Keratinocyte (primary cell): Measurements from ENCODE around the gene PACSIN2. TPM values are rescaled to one million over a fixed set of nuclear protein-coding genes. Genes with fewer than 3 reads are reported as not detected.

Experiments
- DNase-seq: peaks from one replicate; pipeline ENCODE4 v3.0.0-alpha.2; 2011; ENCODE audit warnings: low read depth, missing footprints, low spot score
- FAIRE-seq: peaks from 2 replicates; lab custom pipeline; 2011; peaks lifted over from hg19 to GRCh38; lab: Jason Lieb, UNC
- H2AFZ ChIP-seq: 2 replicates; pipeline ENCODE4 v1.6.0; 2012; ENCODE audit warnings: low read length, control low read depth, inconsistent platforms; ENCODE audit not compliant: control insufficient read depth
- H3K27ac ChIP-seq: 2 replicates; pipeline ENCODE4 v1.5.1; 2011; ENCODE audit warnings: low read length; ENCODE audit not compliant: control insufficient read depth, insufficient read depth
- H3K27me3 ChIP-seq: 3 replicates; pipeline ENCODE4 v1.6.0; 2011; ENCODE audit warnings: low read length; ENCODE audit not compliant: control insufficient read depth, insufficient read depth; ENCODE audit errors: extremely low read depth
- H3K36me3 ChIP-seq, 2 experiments: 2 replicates in 1 of 2; 3 replicates in 1 of 2; pipeline ENCODE4 v1.5.1; 2011; ENCODE audit warnings: low read length in 2 of 2, mild to moderate bottlenecking in 1 of 2; ENCODE audit not compliant: control insufficient read depth in 2 of 2, insufficient read depth in 2 of 2; ENCODE audit errors: extremely low read depth in 1 of 2
- H3K4me1 ChIP-seq: 3 replicates; pipeline ENCODE4 v1.5.1; 2011; ENCODE audit warnings: low read length; ENCODE audit not compliant: control insufficient read depth, insufficient read depth; ENCODE audit errors: extremely low read depth
- H3K4me2 ChIP-seq: 3 replicates; pipeline ENCODE4 v1.6.0; 2011; ENCODE audit warnings: low read depth, low read length; ENCODE audit not compliant: control insufficient read depth, insufficient read depth; ENCODE audit errors: extremely low read depth
- H3K4me3 ChIP-seq, 3 experiments: fragments of 200-600 bp in 1 of 3; sonication (generic) in 1 of 3; 2 replicates in 2 of 3; 3 replicates in 1 of 3; pipeline ENCODE4 v1.5.1; 2011 to 2016; ENCODE audit warnings: low read length in 3 of 3, mild to moderate bottlenecking in 3 of 3, control low read depth in 2 of 3, inconsistent platforms in 1 of 3, low read depth in 1 of 3, mixed read lengths in 1 of 3, mixed run types in 1 of 3, moderate library complexity in 1 of 3; ENCODE audit not compliant: control insufficient read depth in 2 of 3, insufficient read depth in 2 of 3; ENCODE audit errors: extremely low read depth in 1 of 3
- H3K79me2 ChIP-seq: 2 replicates; pipeline ENCODE4 v1.6.0; 2012; ENCODE audit warnings: low read length; ENCODE audit not compliant: control insufficient read depth, insufficient read depth
- H3K9ac ChIP-seq: 3 replicates; pipeline ENCODE4 v1.6.0; 2011; ENCODE audit warnings: low read length; ENCODE audit not compliant: control insufficient read depth, insufficient read depth; ENCODE audit errors: extremely low read depth
- H3K9me1 ChIP-seq: 3 replicates; pipeline ENCODE4 v1.6.0; 2011; ENCODE audit warnings: low read length; ENCODE audit not compliant: control insufficient read depth, insufficient read depth; ENCODE audit errors: extremely low read depth
- H3K9me3 ChIP-seq: 2 replicates; pipeline ENCODE4 v1.5.1; 2012; ENCODE audit warnings: low read depth, low read length; ENCODE audit not compliant: control insufficient read depth
- H4K20me1 ChIP-seq: 3 replicates; pipeline ENCODE4 v1.6.0; 2011; ENCODE audit warnings: low read length; ENCODE audit not compliant: control insufficient read depth, insufficient read depth; ENCODE audit errors: extremely low read depth
- EZH2 ChIP-seq: IDR thresholded peaks from one replicate; pipeline ENCODE4 v1.6.1; 2012; ENCODE audit warnings: inconsistent platforms, mild to moderate bottlenecking, low read length, moderate library complexity
- dilution Hi-C: fragments of 300-500 bp; cut with MboI; formaldehyde crosslinking; loops from one replicate; pipeline ENCODE4 v1.7.0; 2020; ENCODE audit warnings: low sequenced_read_pairs; ENCODE audit not compliant: extremely low pct_ligation_motif_present
- polyA plus RNA-seq, 5 experiments: library from polyadenylated mRNA; depleted of rRNA in 3 of 5; stranded (reverse) in 3 of 5; stranded (forward) in 1 of 5; unstranded in 1 of 5; fragments of >200 nt; gene quantifications; 1 replicate in 1 of 5; 2 replicates in 3 of 5; 3 replicates in 1 of 5; pipeline versions ENCODE4 v1.2.1 to v1.2.3, GENCODE V29; 2011 to 2012; ENCODE audit warnings: missing spikeins in 2 of 5, low read depth in 1 of 5, low replicate concordance in 1 of 5
- TF ChIP-seq, protein P1 (sequence below), 3 experiments: IDR thresholded peaks in 1 of 3; conservative IDR thresholded peaks in 1 of 3; optimal IDR thresholded peaks in 1 of 3; 2 replicates in 2 of 3; 3 replicates in 1 of 3; pipeline versions ENCODE3 to v1.5.1; 2011; ENCODE audit warnings: low read length in 3 of 3, mild to moderate bottlenecking in 3 of 3, moderate library complexity in 2 of 3, control low read depth in 1 of 3, inconsistent platforms in 1 of 3; ENCODE audit not compliant: insufficient read depth in 2 of 3; ENCODE audit errors: extremely low read depth in 1 of 3

The PACSIN2 gene
- polyA plus RNA-seq, 1 donor (not counting 4 experiments of a cell fraction or from before 2014, with no cell fraction given): 55.5 TPM

DNA sequence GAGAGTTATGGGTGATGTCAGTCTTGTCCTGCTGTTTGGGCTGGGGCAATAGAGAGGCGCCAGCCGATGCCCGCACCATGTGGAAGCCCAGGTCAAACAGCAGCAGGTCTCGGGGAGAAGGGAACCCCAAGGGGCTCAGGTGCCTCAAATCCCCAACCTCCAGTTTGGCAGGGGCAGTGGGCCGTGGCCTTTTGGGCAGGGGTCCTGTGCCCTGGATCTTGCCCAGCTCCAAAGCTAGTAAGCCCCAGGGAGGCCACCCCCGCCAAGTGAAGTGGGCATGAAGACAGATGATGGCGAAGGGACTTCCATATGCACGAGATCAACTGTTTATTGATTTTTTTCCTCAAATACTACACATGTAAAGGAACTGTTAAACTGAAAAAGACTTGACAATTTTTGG is 145.5 kb downstream of the PACSIN2 start:
- no peak overlapping the region for H3K27ac ChIP-seq
- FAIRE-seq: no peak
- H3K9ac ChIP-seq: no peak overlapping the region
- no peak overlapping the region for H3K4me3 ChIP-seq
- H3K27me3 ChIP-seq: no peaks in the 10 kb centered on the region
- peaks cover 20% of the 10 kb centered on the region for H3K4me1 ChIP-seq
- no peaks in the 10 kb centered on the region for H3K9me1 ChIP-seq
- no peak for DNase-seq
- no peaks in the 10 kb centered on the region for H3K9me3 ChIP-seq
- no peak overlapping the region for H2AFZ ChIP-seq
- H4K20me1 ChIP-seq: no peaks in the 10 kb centered on the region
- H3K36me3 ChIP-seq: peaks cover 12 to 22% of the 10 kb centered on the region in 2 experiments
- H3K79me2 ChIP-seq: no peaks in the 10 kb centered on the region
- no peak for TF ChIP-seq EZH2
- TF ChIP-seq, protein P1, sequence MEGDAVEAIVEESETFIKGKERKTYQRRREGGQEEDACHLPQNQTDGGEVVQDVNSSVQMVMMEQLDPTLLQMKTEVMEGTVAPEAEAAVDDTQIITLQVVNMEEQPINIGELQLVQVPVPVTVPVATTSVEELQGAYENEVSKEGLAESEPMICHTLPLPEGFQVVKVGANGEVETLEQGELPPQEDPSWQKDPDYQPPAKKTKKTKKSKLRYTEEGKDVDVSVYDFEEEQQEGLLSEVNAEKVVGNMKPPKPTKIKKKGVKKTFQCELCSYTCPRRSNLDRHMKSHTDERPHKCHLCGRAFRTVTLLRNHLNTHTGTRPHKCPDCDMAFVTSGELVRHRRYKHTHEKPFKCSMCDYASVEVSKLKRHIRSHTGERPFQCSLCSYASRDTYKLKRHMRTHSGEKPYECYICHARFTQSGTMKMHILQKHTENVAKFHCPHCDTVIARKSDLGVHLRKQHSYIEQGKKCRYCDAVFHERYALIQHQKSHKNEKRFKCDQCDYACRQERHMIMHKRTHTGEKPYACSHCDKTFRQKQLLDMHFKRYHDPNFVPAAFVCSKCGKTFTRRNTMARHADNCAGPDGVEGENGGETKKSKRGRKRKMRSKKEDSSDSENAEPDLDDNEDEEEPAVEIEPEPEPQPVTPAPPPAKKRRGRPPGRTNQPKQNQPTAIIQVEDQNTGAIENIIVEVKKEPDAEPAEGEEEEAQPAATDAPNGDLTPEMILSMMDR (optimal IDR thresholded peaks at IDR 0.05 in 1 of 3, IDR thresholded peaks at IDR 0.05 in 1 of 3, conservative IDR thresholded peaks at IDR 0.05 in 1 of 3; ENCODE audit: extremely low read depth in 1 of 3, insufficient read depth in 2 of 3, low read length in 3 of 3): no peak
- dilution Hi-C loops: no loop called here
- no peak overlapping the region for H3K4me2 ChIP-seq

DNA sequence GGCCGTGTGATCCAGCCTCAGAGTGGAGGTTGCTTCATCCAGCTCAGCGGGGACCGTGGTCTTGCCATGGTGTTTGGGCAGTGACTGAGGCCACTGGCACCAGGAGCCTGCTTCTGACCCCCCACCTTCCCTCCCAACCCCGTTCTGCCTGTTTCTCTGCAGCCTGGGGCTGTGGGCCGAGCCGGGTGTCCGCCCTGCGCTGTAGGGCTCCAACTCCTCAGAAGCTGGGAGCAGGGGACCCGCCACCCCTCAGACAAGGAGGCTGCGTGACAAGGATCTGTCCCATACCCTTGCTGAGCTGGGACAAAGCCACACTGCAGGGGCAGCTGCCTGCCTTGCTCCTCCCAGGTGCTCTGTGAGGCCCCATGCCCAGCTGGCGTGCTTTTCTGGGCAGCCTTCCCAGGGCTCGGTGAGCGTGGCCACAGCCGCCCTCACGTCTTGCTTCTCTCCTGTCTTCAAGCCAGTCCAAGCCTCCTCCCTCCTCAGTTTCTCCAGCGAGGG is 146.1 kb downstream of the PACSIN2 start:
- H3K4me3 ChIP-seq: no peak overlapping the region
- no peak overlapping the region for H2AFZ ChIP-seq
- peaks cover 22% of the 10 kb centered on the region for H3K4me1 ChIP-seq
- no peak for TF ChIP-seq EZH2
- TF ChIP-seq, protein P1 (optimal IDR thresholded peaks at IDR 0.05 in 1 of 3, IDR thresholded peaks at IDR 0.05 in 1 of 3, conservative IDR thresholded peaks at IDR 0.05 in 1 of 3; ENCODE audit: extremely low read depth in 1 of 3, insufficient read depth in 2 of 3, low read length in 3 of 3): no peak
- no peaks in the 10 kb centered on the region for H3K27me3 ChIP-seq
- DNase-seq (no peak), FAIRE-seq (no peak)
- no peaks in the 10 kb centered on the region for H3K79me2 ChIP-seq
- H3K9me3 ChIP-seq: no peaks in the 10 kb centered on the region
- peaks cover 12 to 18% of the 10 kb centered on the region in 2 experiments for H3K36me3 ChIP-seq
- H3K9me1 ChIP-seq: no peaks in the 10 kb centered on the region
- no peak overlapping the region for H3K27ac ChIP-seq
- H3K9ac ChIP-seq: no peak overlapping the region
- dilution Hi-C loops: no loop called here
- H4K20me1 ChIP-seq: no peaks in the 10 kb centered on the region
- H3K4me2 ChIP-seq: no peak overlapping the region
